HepG2 (cell line): ENCODE results near the gene XAF1. TPM values are rescaled to one million over a fixed set of nuclear protein-coding genes. Genes with fewer than 3 reads are reported as not detected.
A peak's percentile ranks its signal among the peaks of the same experiment; 100 is the strongest.

Source experiments
- BORCS8-MEF2B ChIP-seq: sonication (generic); formaldehyde crosslinking; IDR thresholded peaks from 2 replicates; pipeline ENCODE4 v1.8.0; 2022; ENCODE audit warnings: mild to moderate bottlenecking, missing genetic modification reagents
- DMAP1 ChIP-seq: IDR thresholded peaks from 2 replicates; pipeline ENCODE4 v1.6.1; 2016
- FOSL1 ChIP-seq: sonication (generic); formaldehyde crosslinking; IDR thresholded peaks from 2 replicates; pipeline ENCODE4 v1.9.0; 2021; ENCODE audit warnings: missing genetic modification reagents, borderline replicate concordance
- HNF4A ChIP-seq: sonication (generic); formaldehyde crosslinking; IDR thresholded peaks from 2 replicates; pipeline ENCODE4 v1.4.0; 2020; ENCODE audit warnings: missing genetic modification reagents
- HOXA3 ChIP-seq: sonication (generic); formaldehyde crosslinking; IDR thresholded peaks from 2 replicates; pipeline ENCODE4 v1.5.0; 2020; ENCODE audit warnings: missing genetic modification reagents
- HOXA9 ChIP-seq: sonication (generic); formaldehyde crosslinking; IDR thresholded peaks from 2 replicates; pipeline ENCODE4 v1.8.1; 2022; ENCODE audit warnings: missing genetic modification reagents, mild to moderate bottlenecking, moderate library complexity, borderline replicate concordance
- KMT2A ChIP-seq: sonication (generic); formaldehyde crosslinking; IDR thresholded peaks from 2 replicates; pipeline ENCODE4 v1.4.0; 2020; ENCODE audit warnings: missing genetic modification reagents
- NCOA1 ChIP-seq: sonication (generic); formaldehyde crosslinking; IDR thresholded peaks from 2 replicates; pipeline ENCODE4 v1.9.0; 2021; ENCODE audit warnings: missing genetic modification reagents
- NFYC ChIP-seq: IDR thresholded peaks from 2 replicates; pipeline ENCODE4 v1.6.1; 2016; ENCODE audit warnings: missing genetic modification reagents, missing compliant biosample characterization
- NONO ChIP-seq, 2 experiments: fragments of 450-650 bp in 1 of 2; sonication (generic) in 1 of 2; formaldehyde crosslinking in 1 of 2; IDR thresholded peaks in 1 of 2; conservative IDR thresholded peaks in 1 of 2; 2 replicates each; pipeline versions ENCODE4 v1.6.1 to v1.8.0; 2017 to 2022; ENCODE audit warnings: mild to moderate bottlenecking in 1 of 2, missing genetic modification reagents in 1 of 2, moderate library complexity in 1 of 2
- NR1H2 ChIP-seq: sonication (generic); formaldehyde crosslinking; IDR thresholded peaks from 2 replicates; pipeline ENCODE4 v1.8.1; 2022; ENCODE audit warnings: low read depth, missing genetic modification reagents, borderline replicate concordance
- PATZ1 ChIP-seq: sonication (generic); formaldehyde crosslinking; IDR thresholded peaks from 2 replicates; pipeline ENCODE4 v1.4.0; 2020; ENCODE audit warnings: missing genetic modification reagents
- RELA ChIP-seq: sonication (generic); formaldehyde crosslinking; IDR thresholded peaks from 2 replicates; pipeline ENCODE4 v1.4.0; 2020; ENCODE audit warnings: missing genetic modification reagents
- TBP ChIP-seq: sonication (generic); formaldehyde crosslinking; IDR thresholded peaks from 2 replicates; pipeline ENCODE4 v1.5.0; 2020; ENCODE audit warnings: missing genetic modification reagents
- ZNF138 ChIP-seq: sonication (generic); formaldehyde crosslinking; IDR thresholded peaks from 2 replicates; pipeline ENCODE4 v1.5.0; 2020; ENCODE audit warnings: mild to moderate bottlenecking, low read depth, missing genetic modification reagents
- ZNF550 ChIP-seq: sonication (generic); formaldehyde crosslinking; IDR thresholded peaks from 2 replicates; pipeline ENCODE4 v1.4.0; 2020; ENCODE audit warnings: mild to moderate bottlenecking, missing genetic modification reagents, borderline replicate concordance
- ZNF557 ChIP-seq: sonication (generic); formaldehyde crosslinking; IDR thresholded peaks from 2 replicates; pipeline ENCODE4 v1.4.0; 2020; ENCODE audit warnings: missing genetic modification reagents
- ZNF564 ChIP-seq: sonication (generic); formaldehyde crosslinking; IDR thresholded peaks from 2 replicates; pipeline ENCODE4 v1.8.1; 2023; ENCODE audit warnings: mild to moderate bottlenecking, missing genetic modification reagents
- ZNF670 ChIP-seq: sonication (generic); formaldehyde crosslinking; IDR thresholded peaks from 2 replicates; pipeline ENCODE4 v1.8.0; 2022; ENCODE audit warnings: mild to moderate bottlenecking, missing genetic modification reagents, borderline replicate concordance
- ZNF672 ChIP-seq: sonication (generic); formaldehyde crosslinking; IDR thresholded peaks from 2 replicates; pipeline ENCODE4 v1.8.1; 2022; ENCODE audit warnings: missing genetic modification reagents
- ZSCAN29 ChIP-seq: sonication (generic); formaldehyde crosslinking; conservative IDR thresholded peaks from 2 replicates; pipeline ENCODE4 v1.4.0; 2020; ENCODE audit warnings: mild to moderate bottlenecking, missing genetic modification reagents
- polyA plus RNA-seq, 8 experiments: library from polyadenylated mRNA; depleted of rRNA in 3 of 8; stranded (reverse) in 7 of 8; unstranded in 1 of 8; fragments of >200 nt; fragmentation: Illumina TruSeq in 4 of 8; extraction: Trizol in 4 of 8; gene quantifications; 2 replicates each; pipeline versions ENCODE4 v1.2.1 to v1.2.3, GENCODE V29; 2011 to 2016; ENCODE audit warnings: low read depth in 4 of 8, missing spikeins in 1 of 8, mixed read lengths in 1 of 8; ENCODE audit not compliant: insufficient read depth in 1 of 8
- total RNA-seq, 5 experiments: library from RNA; depleted of rRNA; stranded (reverse); fragments of >200 nt; fragmentation: Illumina TruSeq; extraction: Trizol; gene quantifications; 2 replicates each; pipeline ENCODE4 v1.2.3, GENCODE V29; 2016; ENCODE audit warnings: low read depth in 1 of 5
- TF ChIP-seq, protein P1 (sequence below), 2 experiments: sonication (generic) in 1 of 2; formaldehyde crosslinking in 1 of 2; IDR thresholded peaks; 2 replicates each; pipeline versions ENCODE4 v1.4.0 to v1.6.1; 2018 to 2020; ENCODE audit warnings: missing genetic modification reagents in 2 of 2, borderline replicate concordance in 1 of 2, low read depth in 1 of 2, mild to moderate bottlenecking in 1 of 2, missing biosample characterization in 1 of 2
- TF ChIP-seq, protein P2 (sequence below): sonication (generic); formaldehyde crosslinking; IDR thresholded peaks from 2 replicates; pipeline ENCODE4 v1.4.0; 2020; ENCODE audit warnings: missing genetic modification reagents

The XAF1 gene
- total and polyA plus RNA-seq, 2 of the 13 experiments (the other 11 are each of a cell fraction or from before 2014, with no cell fraction given), result 1.2 to 2.4 TPM

DNA sequence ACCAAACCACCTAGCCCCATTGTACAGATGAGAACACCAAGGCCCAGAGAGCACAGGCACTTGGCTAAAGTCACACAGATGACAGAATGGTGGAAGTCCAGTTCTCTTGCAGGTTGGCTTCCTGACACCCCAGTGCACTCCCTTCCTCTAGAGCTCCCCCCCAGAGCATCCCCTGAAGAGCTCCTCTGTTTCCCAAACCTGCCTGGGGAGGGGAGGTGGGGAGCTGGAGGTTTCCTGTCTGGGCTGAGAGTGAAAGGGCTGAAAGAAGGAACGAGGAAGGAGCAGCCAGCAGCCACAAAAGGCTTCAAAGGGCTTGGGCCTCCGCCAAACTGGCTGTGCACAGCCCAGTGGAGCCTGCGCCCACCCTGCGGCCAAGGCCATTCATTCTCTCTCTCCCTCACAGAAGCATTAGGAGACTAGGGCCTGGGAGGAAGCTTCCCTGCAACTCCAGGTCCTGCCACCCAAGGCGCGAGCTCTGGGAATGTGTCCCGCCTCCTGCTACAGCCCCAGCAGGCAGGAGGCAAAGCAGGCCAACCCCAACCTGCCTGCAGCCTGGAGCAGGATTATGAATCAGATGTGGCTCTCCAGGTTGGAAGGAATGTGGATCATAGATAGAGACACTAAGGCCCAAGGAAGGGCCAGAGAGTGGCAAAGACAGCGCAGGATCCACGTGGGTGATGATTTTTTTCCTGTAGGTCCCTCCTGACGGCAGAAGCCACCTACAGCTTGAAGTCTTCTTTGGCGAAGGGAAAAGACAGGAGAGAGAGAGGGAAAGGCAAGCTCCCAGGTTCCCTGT lies 43.6 kb upstream of the XAF1 start (continued):
- TF ChIP-seq NONO (IDR thresholded peaks at IDR 0.05) (no peak), NONO (CRISPR knock-in tag; conservative IDR thresholded peaks at IDR 0.05) (no peak), DMAP1 (CRISPR knock-in tag) (no peak; the same call in 1 of the 2 replicates), PATZ1 (peak; percentile 30), TBP (CRISPR knock-in tag) (no peak), RELA (CRISPR knock-in tag) (no peak), HOXA3 (peak; percentile 27; the same call in 1 of the 2 replicates), NFYC (CRISPR knock-in tag) (no peak), ZNF550 (CRISPR knock-in tag) (0 out of 2 replicates have a peak, but pooled peaks have one; percentile 15), ZNF557 (CRISPR knock-in tag) (peak; percentile 83; the same call in 1 of the 2 replicates), FOSL1 (no peak), NCOA1 (CRISPR knock-in tag) (peak; percentile 52; the same call in 1 of the 2 replicates), BORCS8-MEF2B (no peak; the same call in 1 of the 2 replicates), ZNF564 (peak; percentile 88; the same call in 1 of the 2 replicates), HNF4A (CRISPR knock-in tag) (peak; percentile 33), NR1H2 (CRISPR knock-in tag) (peak; percentile 55; the same call in 1 of the 2 replicates), ZNF672 (no peak), ZSCAN29 (CRISPR knock-in tag) (peak; percentile 16; the same call in 1 of the 2 replicates), KMT2A (CRISPR knock-in tag) (peak; percentile 7; the same call in 1 of the 2 replicates), ZNF138 (0 out of 2 replicates have a peak, but pooled peaks have one; percentile 1), HOXA9 (0 out of 2 replicates have a peak, but pooled peaks have one; percentile 47), ZNF670 (CRISPR knock-in tag) (0 out of 2 replicates have a peak, but pooled peaks have one; percentile 61)
- TF ChIP-seq, protein P1, sequence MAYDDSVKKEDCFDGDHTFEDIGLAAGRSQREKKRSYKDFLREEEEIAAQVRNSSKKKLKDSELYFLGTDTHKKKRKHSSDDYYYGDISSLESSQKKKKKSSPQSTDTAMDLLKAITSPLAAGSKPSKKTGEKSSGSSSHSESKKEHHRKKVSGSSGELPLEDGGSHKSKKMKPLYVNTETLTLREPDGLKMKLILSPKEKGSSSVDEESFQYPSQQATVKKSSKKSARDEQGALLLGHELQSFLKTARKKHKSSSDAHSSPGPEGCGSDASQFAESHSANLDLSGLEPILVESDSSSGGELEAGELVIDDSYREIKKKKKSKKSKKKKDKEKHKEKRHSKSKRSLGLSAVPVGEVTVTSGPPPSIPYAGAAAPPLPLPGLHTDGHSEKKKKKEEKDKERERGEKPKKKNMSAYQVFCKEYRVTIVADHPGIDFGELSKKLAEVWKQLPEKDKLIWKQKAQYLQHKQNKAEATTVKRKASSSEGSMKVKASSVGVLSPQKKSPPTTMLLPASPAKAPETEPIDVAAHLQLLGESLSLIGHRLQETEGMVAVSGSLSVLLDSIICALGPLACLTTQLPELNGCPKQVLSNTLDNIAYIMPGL (CRISPR knock-in tag; IDR thresholded peaks at IDR 0.05; ENCODE audit: borderline replicate concordance in 1 of 2, low read depth in 1 of 2), result peak in 1 of 2 experiments; percentile 30; a peak in 1 of 4 replicates
- TF ChIP-seq, protein P2, sequence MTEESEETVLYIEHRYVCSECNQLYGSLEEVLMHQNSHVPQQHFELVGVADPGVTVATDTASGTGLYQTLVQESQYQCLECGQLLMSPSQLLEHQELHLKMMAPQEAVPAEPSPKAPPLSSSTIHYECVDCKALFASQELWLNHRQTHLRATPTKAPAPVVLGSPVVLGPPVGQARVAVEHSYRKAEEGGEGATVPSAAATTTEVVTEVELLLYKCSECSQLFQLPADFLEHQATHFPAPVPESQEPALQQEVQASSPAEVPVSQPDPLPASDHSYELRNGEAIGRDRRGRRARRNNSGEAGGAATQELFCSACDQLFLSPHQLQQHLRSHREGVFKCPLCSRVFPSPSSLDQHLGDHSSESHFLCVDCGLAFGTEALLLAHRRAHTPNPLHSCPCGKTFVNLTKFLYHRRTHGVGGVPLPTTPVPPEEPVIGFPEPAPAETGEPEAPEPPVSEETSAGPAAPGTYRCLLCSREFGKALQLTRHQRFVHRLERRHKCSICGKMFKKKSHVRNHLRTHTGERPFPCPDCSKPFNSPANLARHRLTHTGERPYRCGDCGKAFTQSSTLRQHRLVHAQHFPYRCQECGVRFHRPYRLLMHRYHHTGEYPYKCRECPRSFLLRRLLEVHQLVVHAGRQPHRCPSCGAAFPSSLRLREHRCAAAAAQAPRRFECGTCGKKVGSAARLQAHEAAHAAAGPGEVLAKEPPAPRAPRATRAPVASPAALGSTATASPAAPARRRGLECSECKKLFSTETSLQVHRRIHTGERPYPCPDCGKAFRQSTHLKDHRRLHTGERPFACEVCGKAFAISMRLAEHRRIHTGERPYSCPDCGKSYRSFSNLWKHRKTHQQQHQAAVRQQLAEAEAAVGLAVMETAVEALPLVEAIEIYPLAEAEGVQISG (CRISPR knock-in tag), result peak; percentile 36
